ES-I3 (cell line): ENCODE measurements around the gene SNCG.
"Not testable (repeated sequence)": the region's sequence is repeated elsewhere in the genome, so short reads cannot be mapped to it uniquely, and the experiment has no call there.

Experiments used
- H3K36me3 ChIP-seq: 2 replicates; pipeline ENCODE4 v1.6.1; 2013; ENCODE audit warnings: mild to moderate bottlenecking, low read length, control low read depth, moderate library complexity; ENCODE audit not compliant: insufficient read depth
- H3K4me1 ChIP-seq: 2 replicates; pipeline ENCODE4 v1.6.1; 2013; ENCODE audit warnings: mild to moderate bottlenecking, control low read depth, low read length; ENCODE audit not compliant: insufficient read depth
- H3K9ac ChIP-seq: 2 replicates; pipeline ENCODE4 v1.6.1; 2013; ENCODE audit warnings: low read depth, mild to moderate bottlenecking, low read length, moderate library complexity
- H3K9me3 ChIP-seq: 2 replicates; pipeline ENCODE4 v1.6.1; 2013; ENCODE audit warnings: mild to moderate bottlenecking, low read length, moderate library complexity; ENCODE audit not compliant: control insufficient read depth, insufficient read depth

SNCG gene

DNA sequence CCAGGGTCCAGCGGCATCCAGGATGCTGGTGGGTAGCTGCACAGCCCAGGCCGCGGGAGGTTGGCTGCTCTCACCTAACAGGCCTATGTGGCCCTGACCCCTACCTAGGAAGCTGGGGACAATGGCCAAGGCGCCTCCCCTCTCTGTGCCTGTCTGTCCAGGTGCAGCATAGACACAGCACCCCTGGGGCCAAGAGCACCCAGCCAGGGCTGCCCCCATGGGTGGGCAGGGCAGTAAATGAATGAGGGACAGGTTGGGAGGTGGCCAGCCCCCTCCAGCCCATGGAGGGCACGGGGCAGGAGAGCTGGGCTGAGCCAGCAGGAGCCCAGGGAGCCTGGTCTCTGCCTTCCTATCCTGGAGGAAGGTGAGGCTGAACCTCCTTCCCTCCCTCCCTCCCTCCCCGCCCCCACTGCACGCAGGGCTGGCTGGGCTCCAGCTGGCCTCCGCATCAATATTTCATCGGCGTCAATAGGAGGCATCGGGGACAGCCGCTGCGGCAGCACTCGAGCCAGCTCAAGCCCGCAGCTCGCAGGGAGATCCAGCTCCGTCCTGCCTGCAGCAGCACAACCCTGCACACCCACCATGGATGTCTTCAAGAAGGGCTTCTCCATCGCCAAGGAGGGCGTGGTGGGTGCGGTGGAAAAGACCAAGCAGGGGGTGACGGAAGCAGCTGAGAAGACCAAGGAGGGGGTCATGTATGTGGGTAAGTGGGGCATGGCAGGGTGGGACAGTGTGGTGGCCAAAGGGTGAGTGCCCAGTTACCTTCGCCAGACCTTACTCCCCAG lies at the start of gene SNCG:
SNCG (plus strand) TSS at position 484 of the 785 bp plus-strand sequence; CDS start at position 583, 99 bp downstream.
- Histone ChIP-seq H3K9ac (no peak within 1 kb of the TSS; the same call in 1 of the 2 replicates), H3K4me1 (peaks cover 61% of the 10 kb centered on the region), H3K9me3 (no peaks in the 10 kb centered on the region), H3K36me3 (no peaks in the 10 kb centered on the region)

DNA sequence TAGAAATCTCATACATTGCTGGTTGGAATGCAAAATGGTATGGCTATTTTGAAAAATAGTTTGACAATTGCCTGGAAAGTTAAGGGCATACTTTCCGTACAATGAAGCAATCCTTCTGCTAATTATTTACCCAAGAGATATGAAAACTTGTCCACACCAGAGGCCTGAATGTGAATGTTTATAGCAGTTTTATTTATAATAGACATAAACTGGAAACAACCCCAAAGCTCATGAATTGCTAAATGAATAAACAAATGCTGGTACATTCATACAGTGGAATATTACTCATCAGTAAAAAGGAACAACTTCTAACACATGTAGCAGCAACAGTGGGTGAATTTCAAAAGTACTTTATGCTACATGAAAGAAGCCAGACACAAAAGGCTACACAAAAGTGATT lies 43.7 kb upstream of the SNCG start:
- peaks cover 20% of the 10 kb centered on the region for H3K36me3 ChIP-seq
- H3K4me1 ChIP-seq: no peaks in the 10 kb centered on the region
- no peaks in the 10 kb centered on the region for H3K9me3 ChIP-seq
- H3K9ac ChIP-seq: no peak overlapping the region

- Histone ChIP-seq H3K4me1 (no peaks in the 10 kb centered on the region), H3K9me3 (no peaks in the 10 kb centered on the region), H3K9ac (no peak overlapping the region), H3K36me3 (peaks cover 35% of the 10 kb centered on the region)
Observed at GRCh38 chr10:86918022-86918471, 40.4 kb upstream of the SNCG start.

DNA sequence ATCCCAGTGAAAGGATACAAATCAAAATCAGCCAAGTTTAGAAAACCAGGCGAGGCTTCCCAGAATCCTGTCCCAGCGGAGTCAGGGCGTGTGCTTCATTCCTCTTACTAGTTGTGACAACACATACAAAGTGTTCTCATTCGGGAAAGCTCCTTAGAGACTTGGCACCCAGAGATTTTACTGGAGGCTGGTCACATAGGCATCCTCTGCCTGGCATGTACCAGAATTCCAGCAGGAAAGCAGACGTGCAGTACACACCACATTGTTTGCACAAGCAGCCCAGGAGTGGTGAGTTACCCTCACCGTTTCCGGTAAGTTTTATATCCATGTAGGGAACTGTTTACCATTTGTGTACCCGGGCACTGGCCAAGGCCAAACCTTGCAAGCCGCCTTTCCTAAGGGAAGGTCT lies 35.8 kb upstream of the SNCG start:
- Histone ChIP-seq H3K9me3 (no peaks in the 10 kb centered on the region), H3K4me1 (no peaks in the 10 kb centered on the region), H3K36me3 (peaks cover 31% of the 10 kb centered on the region), H3K9ac (no peak overlapping the region)

DNA sequence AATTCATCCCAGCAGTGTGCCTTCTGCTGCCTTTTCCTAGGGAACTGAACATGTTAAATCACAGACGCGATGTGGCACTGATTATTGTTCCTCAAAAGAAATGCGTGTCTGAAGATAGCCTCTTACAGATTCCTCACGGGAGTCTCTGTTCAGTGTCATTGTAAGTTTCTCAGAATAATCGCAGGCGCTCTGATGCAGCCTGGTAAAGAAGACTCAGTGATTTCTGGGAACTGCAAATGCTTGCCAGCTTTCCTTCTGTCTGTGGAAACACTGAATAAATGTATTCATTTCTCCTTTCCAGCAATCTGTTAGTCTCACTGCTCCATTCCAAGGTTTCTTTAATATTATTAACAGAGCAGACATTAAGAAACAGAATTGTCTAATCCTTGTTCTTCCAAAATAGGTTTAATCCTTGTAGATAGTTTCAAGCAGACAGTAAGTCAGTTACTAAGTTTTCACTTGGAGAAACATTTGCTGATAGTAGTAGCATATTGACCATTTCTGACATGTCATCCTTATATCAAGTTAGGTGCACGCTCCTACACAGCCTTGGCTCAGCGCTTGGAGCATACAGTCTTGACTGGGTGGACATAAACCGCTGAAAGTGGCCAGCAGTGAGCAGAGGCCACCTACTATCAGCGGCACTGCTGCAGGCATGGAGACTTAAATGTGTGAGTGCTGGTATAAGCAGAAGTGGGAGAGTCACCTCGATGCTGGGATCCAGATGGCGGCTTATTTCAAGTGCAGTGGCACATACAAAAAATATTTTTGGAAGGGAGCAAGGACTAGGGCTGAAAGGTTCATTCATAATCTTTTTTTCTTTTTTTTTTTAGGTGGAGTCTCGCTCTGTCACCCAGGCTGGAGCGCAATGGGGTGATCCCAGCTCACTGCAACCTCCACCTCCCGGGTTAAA lies 28.7 kb upstream of the SNCG start:
- Histone ChIP-seq H3K9me3 (no peaks in the 10 kb centered on the region), H3K36me3 (peaks cover 12% of the 10 kb centered on the region), H3K4me1 (no peaks in the 10 kb centered on the region; the same call in 1 of the 2 replicates), H3K9ac (no peak overlapping the region)

- Histone ChIP-seq H3K36me3 (peaks cover 12% of the 10 kb centered on the region), H3K9me3 (no peaks in the 10 kb centered on the region), H3K9ac (no peak overlapping the region), H3K4me1 (no peaks in the 10 kb centered on the region; the same call in 1 of the 2 replicates)
Observed at GRCh38 chr10:86931872-86932271, 26.5 kb upstream of the SNCG start.

GRCh38 chr10:86932674-86933073 lies 25.7 kb upstream of the SNCG start:
- H3K9ac ChIP-seq: no peak overlapping the region
- no peaks in the 10 kb centered on the region for H3K9me3 ChIP-seq
- peaks cover 12% of the 10 kb centered on the region for H3K36me3 ChIP-seq
- H3K4me1 ChIP-seq: no peaks in the 10 kb centered on the region; the same call in 1 of the 2 replicates

DNA sequence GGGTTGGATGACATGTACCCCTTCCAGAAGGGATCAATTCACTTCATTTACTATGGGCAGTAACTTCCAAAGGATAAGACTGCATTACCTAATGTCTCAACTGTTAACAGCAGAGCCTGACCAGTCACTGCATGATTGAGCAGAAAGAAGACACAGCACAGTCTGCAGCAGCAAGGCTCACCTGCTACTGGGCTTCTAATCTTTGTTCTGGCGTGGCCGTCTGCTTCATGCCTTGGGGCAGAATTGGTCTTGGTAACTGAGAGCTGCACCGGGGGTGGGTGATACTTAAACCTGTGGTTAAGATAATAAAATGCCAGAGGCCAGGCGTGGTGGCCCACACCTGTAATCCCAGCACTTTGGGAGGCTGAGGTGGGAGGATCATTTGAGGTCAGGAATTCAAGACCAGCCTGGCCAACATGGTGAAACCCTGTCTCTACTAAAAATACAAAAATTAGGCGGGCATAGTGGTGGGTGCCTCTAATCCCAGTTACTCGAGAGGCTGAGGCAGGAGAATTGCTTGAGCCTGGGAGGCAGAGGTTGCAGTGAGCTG lies 24.2 kb upstream of the SNCG start:
- not testable (repeated sequence) for H3K4me1 ChIP-seq

DNA sequence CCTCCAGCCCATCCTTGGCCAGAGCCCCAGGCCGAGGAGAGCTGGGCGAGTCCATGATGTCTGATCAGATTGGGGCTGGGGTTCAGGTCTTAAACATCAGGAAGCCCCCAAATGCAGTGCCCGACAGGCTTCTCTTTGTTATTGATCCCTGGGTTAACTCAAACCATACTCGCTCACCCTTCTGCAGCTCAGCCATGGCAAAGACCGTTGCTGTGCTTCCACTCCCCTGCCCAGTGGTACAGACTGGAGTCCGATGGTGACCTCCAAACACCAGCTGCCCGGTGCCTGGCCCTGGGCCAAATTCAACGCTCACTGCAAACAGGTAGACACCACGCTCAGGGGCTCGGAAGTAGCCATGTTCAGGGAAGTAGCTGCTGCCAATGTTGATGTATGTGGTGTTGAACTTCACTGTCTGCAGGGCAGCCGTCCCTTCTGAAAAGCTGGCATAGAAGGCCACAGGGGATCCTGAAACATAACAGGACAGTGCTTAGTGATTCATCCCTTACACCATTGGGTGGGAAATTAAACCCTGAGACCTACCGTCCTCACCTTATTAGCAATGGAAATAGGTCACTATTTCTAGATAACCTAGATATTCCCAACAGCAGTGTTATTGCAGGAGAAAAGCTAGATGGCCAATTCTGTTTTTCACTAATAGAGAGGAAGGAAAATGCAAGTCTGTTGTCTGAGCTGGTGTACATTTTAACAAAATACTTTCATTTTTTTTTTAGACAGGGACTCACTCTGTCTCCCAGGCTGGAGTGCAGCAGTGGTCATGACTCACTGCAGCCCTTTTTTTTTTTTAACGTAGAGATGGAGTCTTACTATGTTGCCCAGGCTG lies 21.5 kb upstream of the SNCG start:
- Histone ChIP-seq H3K4me1 (no peaks in the 10 kb centered on the region; the same call in 1 of the 2 replicates), H3K9ac (no peak overlapping the region), H3K9me3 (no peaks in the 10 kb centered on the region), H3K36me3 (no peaks in the 10 kb centered on the region)

More for the DNA sequence above, 24.2 kb upstream of the SNCG start:
- H3K9me3 ChIP-seq, H3K9ac ChIP-seq, H3K36me3 ChIP-seq: not testable (repeated sequence)

DNA sequence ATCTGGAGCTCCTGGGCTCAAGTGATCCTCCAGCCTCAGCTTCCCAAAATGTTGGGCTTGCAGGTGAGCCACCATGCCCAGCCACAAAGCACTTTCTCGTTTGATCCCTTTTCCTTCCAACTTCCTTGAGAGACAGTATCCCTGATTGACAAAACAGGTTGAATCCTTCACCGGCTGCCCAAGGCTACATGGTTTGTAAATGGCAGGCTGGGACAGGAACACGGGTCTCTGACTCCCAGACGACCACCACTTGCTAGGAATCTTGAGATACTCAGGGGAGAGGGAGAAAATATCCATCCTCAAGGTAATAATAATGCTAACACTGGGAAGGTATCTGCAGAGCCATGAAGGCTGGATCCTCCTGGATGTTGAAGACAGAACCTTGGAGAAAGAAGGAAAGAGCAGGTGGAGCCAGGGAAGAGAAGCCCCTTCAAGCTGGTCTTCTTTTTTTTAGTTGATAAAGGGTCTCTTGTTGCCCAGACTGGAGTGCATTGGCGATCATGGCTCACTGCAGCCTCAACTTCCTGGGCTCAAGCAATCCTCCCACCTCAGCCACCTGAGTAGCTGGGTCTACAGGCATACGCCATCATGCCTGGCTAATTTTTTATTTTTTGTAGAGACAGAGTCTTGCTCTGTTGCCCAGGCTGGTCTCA lies 20.8 kb upstream of the SNCG start:
- H3K9me3 ChIP-seq: no peaks in the 10 kb centered on the region
- no peaks in the 10 kb centered on the region; the same call in 1 of the 2 replicates for H3K4me1 ChIP-seq
- H3K9ac ChIP-seq: no peak overlapping the region
- no peaks in the 10 kb centered on the region for H3K36me3 ChIP-seq

- Histone ChIP-seq H3K9ac (no peak overlapping the region), H3K36me3 (no peaks in the 10 kb centered on the region), H3K4me1 (no peaks in the 10 kb centered on the region; the same call in 1 of the 2 replicates), H3K9me3 (no peaks in the 10 kb centered on the region)
Observed at GRCh38 chr10:86938260-86938659, 20.1 kb upstream of the SNCG start.

- not testable (repeated sequence) for H3K4me1 ChIP-seq, H3K9me3 ChIP-seq, H3K9ac ChIP-seq, H3K36me3 ChIP-seq
Observed at GRCh38 chr10:86940076-86940475, 18.3 kb upstream of the SNCG start.

DNA sequence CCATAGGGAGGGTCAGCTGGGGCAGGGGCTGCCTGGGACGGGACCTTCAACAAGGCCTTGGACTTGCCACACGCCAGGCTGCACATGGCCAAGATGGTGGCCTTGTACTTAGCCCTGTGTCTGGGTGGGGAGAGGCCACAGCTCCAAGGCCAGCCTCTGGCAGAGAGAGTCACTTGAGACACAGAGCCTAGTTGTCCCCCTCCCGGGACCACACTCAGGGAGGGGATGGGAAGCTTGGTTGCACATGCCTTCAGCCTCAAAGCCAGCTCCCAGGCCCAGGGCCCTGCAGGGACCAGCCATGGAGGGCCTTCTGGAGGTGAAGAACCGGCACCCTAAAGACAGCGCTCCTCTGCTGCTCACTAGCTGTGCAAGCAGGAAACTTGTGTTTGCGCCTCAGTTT lies 17.7 kb upstream of the SNCG start:
- H3K36me3 ChIP-seq: no peaks in the 10 kb centered on the region
- H3K9me3 ChIP-seq: no peaks in the 10 kb centered on the region
- peaks cover under 1% of the 10 kb centered on the region; the same call in 1 of the 2 replicates for H3K4me1 ChIP-seq
- H3K9ac ChIP-seq: no peak overlapping the region
